ENCODE results near the gene HARBI1.

- TF ChIP-seq CTCF (IDR thresholded peaks at IDR 0.05) (no peak), POLR2A (IDR thresholded peaks at IDR 0.05) (no peak)
Measured at GRCh38 chr11:46612326-46612725, 4.7 kb downstream of the HARBI1 start.

All from breast epithelium (tissue), 3 donors.